HCT116 (cell line): ENCODE data around the gene MERTK. TPM values are rescaled to one million over a fixed set of nuclear protein-coding genes. Genes with fewer than 3 reads are reported as not detected.
A peak's percentile ranks its signal among the peaks of the same experiment; 100 is the strongest.

ENCODE experiments used
- ATAC-seq: fragments of 200-7000 bp; cut with Tn5 transposase; 2 replicates; pipeline ENCODE4 v1.9.1; 2020; ENCODE audit warnings: mild to moderate bottlenecking, moderate library complexity
- BruUV-seq: library from RNA; stranded (reverse); fragments of 400-500 nt; replicated peaks from 2 replicates; lab custom pipeline; 2021; lab: Mats Ljungman, UMichigan
- CTCF ChIA-PET: fragments of 300-600 bp; sonication (Branson Sonifier 250); formaldehyde crosslinking; loops from one replicate; lab custom pipeline; 2021; ENCODE audit warnings: antibody characterized with exemption; lab: Charles Lee
- POLR2A ChIA-PET: fragments of 300-600, 350-600 bp; sonication (Branson Sonifier 250); formaldehyde crosslinking; loops from one replicate; lab custom pipeline; 2021; ENCODE audit warnings: antibody characterized with exemption; lab: Charles Lee
- RAD21 ChIA-PET, 2 experiments: fragments of 300-600 bp; sonication (Branson Sonifier 250); formaldehyde crosslinking; loops; one replicate each; lab custom pipeline; 2023; ENCODE audit warnings: low total read pairs in 2 of 2; ENCODE audit not compliant: uncharacterized antibody in 2 of 2, unreplicated experiment in 2 of 2, low non-redundant PET in 1 of 2; lab: Charles Lee
- DNase-seq: peaks from one replicate; pipeline ENCODE4 v3.0.0-alpha.2; 2010; ENCODE audit warnings: low read depth, low spot score
- H2AFZ ChIP-seq: fragments of 200-600 bp; shearing (Covaris generic), sonication (generic); 2 replicates; pipeline ENCODE4 v1.6.1; 2017; ENCODE audit warnings: low read depth, mixed run types, mixed read lengths, antibody characterized with exemption, low read length; ENCODE audit not compliant: poor library complexity, severe bottlenecking
- H3K27ac ChIP-seq: 2 replicates; pipeline ENCODE4 v1.5.1; 2012; ENCODE audit warnings: low read depth, low read length
- H3K27me3 ChIP-seq: fragments of 200-600 bp; sonication (generic); 2 replicates; pipeline ENCODE4 v1.6.1; 2016; ENCODE audit warnings: mixed run types, low read length, mixed read lengths; ENCODE audit not compliant: insufficient read depth
- H3K36me3 ChIP-seq, 2 experiments: fragments of 200-500 bp in 1 of 2; fragments of 200-600 bp in 1 of 2; sonication (Bioruptor generic) in 1 of 2; sonication (generic) in 1 of 2; 2 replicates each; pipeline versions ENCODE4 v1.5.1 to v1.6.1; 2014 to 2016; ENCODE audit warnings: low read length in 2 of 2, inconsistent platforms in 1 of 2, mixed read lengths in 1 of 2, mixed run types in 1 of 2; ENCODE audit not compliant: insufficient read depth in 2 of 2, control insufficient read depth in 1 of 2
- H3K4me1 ChIP-seq, 2 experiments: fragments of 200-600 bp in 1 of 2; sonication (generic) in 1 of 2; 2 replicates each; pipeline versions ENCODE4 v1.5.1 to v1.6.1; 2012 to 2017; ENCODE audit warnings: low read length in 2 of 2, inconsistent platforms in 1 of 2, mild to moderate bottlenecking in 1 of 2, mixed read lengths in 1 of 2, mixed run types in 1 of 2, moderate library complexity in 1 of 2; ENCODE audit not compliant: insufficient read depth in 2 of 2, control insufficient read depth in 1 of 2
- H3K4me2 ChIP-seq: fragments of 200-600 bp; sonication (generic); 2 replicates; pipeline ENCODE4 v1.6.1; 2017; ENCODE audit warnings: mixed run types, low read length, mixed read lengths
- H3K4me3 ChIP-seq, 2 experiments: fragments of 200-600 bp in 1 of 2; sonication (generic) in 1 of 2; replicated peaks in 1 of 2; 2 replicates each; pipeline ENCODE4 v1.5.1; 2011 to 2016; ENCODE audit warnings: low read length in 2 of 2, control low read depth in 1 of 2, low read depth in 1 of 2, mild to moderate bottlenecking in 1 of 2, mixed read lengths in 1 of 2, mixed run types in 1 of 2
- H3K79me2 ChIP-seq: fragments of 200-600 bp; sonication (generic); 2 replicates; pipeline ENCODE4 v1.6.1; 2017; ENCODE audit warnings: mild to moderate bottlenecking, mixed run types, low read length, moderate library complexity, mixed read lengths; ENCODE audit not compliant: insufficient read depth
- H3K9ac ChIP-seq: fragments of 200-600 bp; sonication (generic); 2 replicates; pipeline ENCODE4 v1.6.1; 2016; ENCODE audit warnings: low read length, mixed read lengths
- H3K9me2 ChIP-seq: fragments of 200-600 bp; sonication (generic), shearing (Covaris generic); 2 replicates; pipeline ENCODE4 v1.6.1; 2017; ENCODE audit warnings: mixed run types, mild to moderate bottlenecking, moderate library complexity; ENCODE audit not compliant: insufficient read depth
- H3K9me3 ChIP-seq, 2 experiments: fragments of 200-500 bp in 1 of 2; fragments of 200-600 bp in 1 of 2; sonication (Bioruptor generic) in 1 of 2; sonication (generic) in 1 of 2; 2 replicates each; pipeline ENCODE4 v1.6.1; 2014 to 2017; ENCODE audit warnings: low read length in 2 of 2, mixed read lengths in 2 of 2, inconsistent platforms in 1 of 2, low read depth in 1 of 2, mild to moderate bottlenecking in 1 of 2, mixed run types in 1 of 2, moderate library complexity in 1 of 2; ENCODE audit not compliant: control insufficient read depth in 1 of 2, insufficient read depth in 1 of 2
- H4K20me1 ChIP-seq: fragments of 200-600 bp; sonication (generic), shearing (Covaris generic); 2 replicates; pipeline ENCODE4 v1.6.1; 2017; ENCODE audit warnings: mixed run types, mild to moderate bottlenecking, moderate library complexity; ENCODE audit not compliant: insufficient read depth
- EGR1 ChIP-seq: IDR thresholded peaks from 2 replicates; pipeline ENCODE4 v1.6.1; 2012; ENCODE audit warnings: low read depth
- ELF1 ChIP-seq: IDR thresholded peaks from 2 replicates; pipeline ENCODE4 v1.6.1; 2012; ENCODE audit warnings: low read depth, borderline replicate concordance
- EZH2phosphoT487 ChIP-seq: fragments of 200-600 bp; IDR thresholded peaks from 2 replicates; pipeline ENCODE4 v1.6.1; 2018; ENCODE audit warnings: antibody characterized with exemption, borderline replicate concordance
- POLR2A ChIP-seq: IDR thresholded peaks from 2 replicates; pipeline ENCODE4 v1.7.0; 2011; ENCODE audit warnings: borderline replicate concordance; ENCODE audit not compliant: insufficient read depth, insufficient read length; ENCODE audit errors: extremely low read depth
- RAD21 ChIP-seq: IDR thresholded peaks from 2 replicates; pipeline ENCODE4 v1.6.1; 2012; ENCODE audit warnings: low read depth, mild to moderate bottlenecking
- SIN3A ChIP-seq: IDR thresholded peaks from 2 replicates; pipeline ENCODE4 v1.6.1; 2012; ENCODE audit warnings: low read depth
- SP1 ChIP-seq: IDR thresholded peaks from 2 replicates; pipeline ENCODE4 v1.6.1; 2012; ENCODE audit warnings: low read depth
- TCF7L2 ChIP-seq: IDR thresholded peaks from 2 replicates; pipeline ENCODE4 v1.7.0; 2011; ENCODE audit warnings: borderline replicate concordance, inconsistent platforms; ENCODE audit not compliant: insufficient read depth, insufficient read length; ENCODE audit errors: extremely low read depth
- ZFX ChIP-seq: fragments of 450-650 bp; IDR thresholded peaks from 2 replicates; pipeline ENCODE4 v1.6.1; 2017
- intact Hi-C: fragments of 100-400 bp; cut with micrococcal nuclease; formaldehyde crosslinking; loops from 2 replicates; pipeline ENCODE4 v1.10.0; 2022
- total RNA-seq: library from RNA; stranded (reverse); gene quantifications from one replicate; pipeline ENCODE4 v1.2.1, GENCODE V29; 2021; ENCODE audit not compliant: unreplicated experiment
- TF ChIP-seq, protein P1 (sequence below): IDR thresholded peaks from 2 replicates; pipeline ENCODE4 v1.6.1; 2011; ENCODE audit warnings: mild to moderate bottlenecking, low read length, moderate library complexity; ENCODE audit not compliant: insufficient replicate concordance; ENCODE audit errors: extremely low read depth
- TF ChIP-seq, protein P2 (sequence below): IDR thresholded peaks from 2 replicates; pipeline ENCODE4 v1.6.1; 2012

MERTK gene
- total RNA-seq, 1 experiment from 2014 or later = 5.7 TPM

DNA sequence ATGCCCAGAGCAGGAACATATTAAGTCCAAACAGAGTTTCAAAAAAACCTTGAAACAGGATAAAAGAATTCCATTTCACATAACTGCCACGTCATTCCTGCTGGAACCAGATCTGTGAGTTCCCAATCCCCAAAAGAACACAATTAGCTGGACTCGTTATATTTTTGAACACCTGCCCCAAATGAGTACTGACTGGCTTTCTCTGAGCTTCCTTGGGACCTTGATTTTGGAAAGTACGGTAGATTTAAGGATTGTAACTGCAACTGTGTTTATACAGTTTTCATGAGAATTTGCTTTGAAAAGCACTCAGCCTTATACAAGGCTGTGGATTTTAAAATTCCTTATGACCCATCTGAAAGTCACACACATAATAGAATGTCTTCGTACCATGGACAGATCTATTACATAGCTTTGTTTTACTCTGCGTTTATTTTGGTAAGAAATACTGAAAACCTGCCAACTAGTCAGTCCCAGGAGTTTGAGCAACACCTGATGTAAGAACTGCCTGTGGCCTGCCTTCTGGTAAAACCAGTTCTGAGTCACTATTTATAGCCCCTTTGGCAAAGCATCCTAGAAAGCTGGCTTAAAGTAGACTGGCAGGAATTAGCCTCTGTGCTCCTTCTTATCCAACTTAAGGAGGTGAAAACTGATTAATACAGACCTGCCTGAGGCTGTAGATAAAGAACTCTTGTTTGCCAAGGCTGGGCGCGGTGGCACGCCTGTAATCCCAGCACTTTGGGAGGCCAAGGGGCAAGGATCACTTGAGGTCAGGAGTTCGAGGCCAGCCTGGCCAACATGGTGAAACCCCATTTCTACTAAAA is 48.1 kb downstream of the MERTK start (continued):
- TF ChIP-seq, protein P1, sequence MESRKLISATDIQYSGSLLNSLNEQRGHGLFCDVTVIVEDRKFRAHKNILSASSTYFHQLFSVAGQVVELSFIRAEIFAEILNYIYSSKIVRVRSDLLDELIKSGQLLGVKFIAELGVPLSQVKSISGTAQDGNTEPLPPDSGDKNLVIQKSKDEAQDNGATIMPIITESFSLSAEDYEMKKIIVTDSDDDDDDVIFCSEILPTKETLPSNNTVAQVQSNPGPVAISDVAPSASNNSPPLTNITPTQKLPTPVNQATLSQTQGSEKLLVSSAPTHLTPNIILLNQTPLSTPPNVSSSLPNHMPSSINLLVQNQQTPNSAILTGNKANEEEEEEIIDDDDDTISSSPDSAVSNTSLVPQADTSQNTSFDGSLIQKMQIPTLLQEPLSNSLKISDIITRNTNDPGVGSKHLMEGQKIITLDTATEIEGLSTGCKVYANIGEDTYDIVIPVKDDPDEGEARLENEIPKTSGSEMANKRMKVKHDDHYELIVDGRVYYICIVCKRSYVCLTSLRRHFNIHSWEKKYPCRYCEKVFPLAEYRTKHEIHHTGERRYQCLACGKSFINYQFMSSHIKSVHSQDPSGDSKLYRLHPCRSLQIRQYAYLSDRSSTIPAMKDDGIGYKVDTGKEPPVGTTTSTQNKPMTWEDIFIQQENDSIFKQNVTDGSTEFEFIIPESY = no peak
- TF ChIP-seq POLR2A (no peak), ELF1 (no peak)

DNA sequence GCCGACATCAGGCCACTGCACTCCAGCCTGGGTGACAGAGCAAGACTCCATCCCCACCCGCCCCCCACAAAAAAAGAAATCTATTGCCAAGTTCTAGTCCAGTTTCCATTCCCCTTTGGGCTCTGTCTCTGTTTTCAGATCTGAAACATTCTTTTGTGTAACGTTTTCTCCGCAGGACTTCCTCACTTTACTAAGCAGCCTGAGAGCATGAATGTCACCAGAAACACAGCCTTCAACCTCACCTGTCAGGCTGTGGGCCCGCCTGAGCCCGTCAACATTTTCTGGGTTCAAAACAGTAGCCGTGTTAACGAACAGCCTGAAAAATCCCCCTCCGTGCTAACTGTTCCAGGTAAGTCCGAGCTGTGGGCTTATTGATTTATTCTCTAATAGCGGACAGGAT is 48.8 kb downstream of the MERTK start:
- peak overlapping the region; percentile 77 for H3K4me2 ChIP-seq
- TF ChIP-seq SIN3A (no peak), POLR2A (no peak), TCF7L2 (no peak), EZH2phosphoT487 (no peak), SP1 (no peak), EGR1 (no peak), ZFX (no peak), RAD21 (no peak)
- TF ChIP-seq, protein P2, sequence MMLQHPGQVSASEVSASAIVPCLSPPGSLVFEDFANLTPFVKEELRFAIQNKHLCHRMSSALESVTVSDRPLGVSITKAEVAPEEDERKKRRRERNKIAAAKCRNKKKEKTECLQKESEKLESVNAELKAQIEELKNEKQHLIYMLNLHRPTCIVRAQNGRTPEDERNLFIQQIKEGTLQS = no peak
- TF ChIP-seq, all 23 proteins: peak for 0
- BruUV-seq = no TSS peak
- H3K79me2 ChIP-seq = no peaks in the 10 kb centered on the region
- H4K20me1 ChIP-seq = no peaks in the 10 kb centered on the region
- peaks cover 24 to 26% of the 10 kb centered on the region in 2 experiments for H3K4me1 ChIP-seq
- no peaks in the 10 kb centered on the region for H3K27me3 ChIP-seq
- RAD21 ChIA-PET = no interaction called here
- POLR2A ChIA-PET = interaction anchor here (0.6 kb wide), 1 partner anchor 27 kb away, joined by 4 read pairs; no protein-coding TSS in a partner anchor
- peak overlapping the region; percentile 42 for H3K9ac ChIP-seq
- CTCF ChIA-PET = no interaction called here
- no peak overlapping the region for H2AFZ ChIP-seq
- no peaks in the 10 kb centered on the region for H3K9me3 ChIP-seq
- no peaks in the 10 kb centered on the region for H3K9me2 ChIP-seq
- H3K36me3 ChIP-seq = no peaks in the 10 kb centered on the region; a peak in 1 of 4 replicates
- peak overlapping the region; percentile 59 for H3K27ac ChIP-seq
- H3K4me3 ChIP-seq = peak overlapping the region in 1 of 2 experiments; percentile 44; a peak in 2 of 4 replicates
- intact Hi-C loops = no loop called here
- DNase-seq (no peak), ATAC-seq (no peak)
